K562 (cell line): ENCODE results near the gene EPB41L4B.

Source experiments
- CTCF ChIP-seq, 3 experiments: IDR thresholded peaks in 2 of 3; conservative IDR thresholded peaks in 1 of 3; 2 replicates each; pipeline ENCODE4 v1.5.1; 2011 to 2012; ENCODE audit warnings: low read length in 3 of 3, mild to moderate bottlenecking in 3 of 3, control low read depth in 2 of 3, improper control_type of control experiment in 1 of 3, inconsistent platforms in 1 of 3, low read depth in 1 of 3, mixed read lengths in 1 of 3, moderate library complexity in 1 of 3; ENCODE audit not compliant: insufficient read depth in 2 of 3
- FOXM1 ChIP-seq, 2 experiments: fragments of 450-650 bp in 1 of 2; sonication (generic) in 1 of 2; formaldehyde crosslinking in 1 of 2; IDR thresholded peaks; 2 replicates each; pipeline versions ENCODE4 v1.6.1 to v1.9.0; 2017 to 2022; ENCODE audit warnings: low read depth in 2 of 2, mild to moderate bottlenecking in 2 of 2, missing genetic modification reagents in 1 of 2, moderate library complexity in 1 of 2
- POLR2AphosphoS5 ChIP-seq: IDR thresholded peaks from 2 replicates; pipeline ENCODE4 v1.6.1; 2011; ENCODE audit warnings: mild to moderate bottlenecking, low read depth, low read length, moderate library complexity; ENCODE audit not compliant: control insufficient read depth, insufficient read depth
- RAD21 ChIP-seq, 2 experiments: fragments of 250-450 bp in 1 of 2; fragments of 450-650 bp in 1 of 2; sonication (Bioruptor Pico) in 1 of 2; formaldehyde crosslinking in 1 of 2; IDR thresholded peaks in 1 of 2; conservative IDR thresholded peaks in 1 of 2; 2 replicates each; pipeline versions ENCODE4 v1.4.0 to v1.8.0; 2020 to 2022; ENCODE audit warnings: mild to moderate bottlenecking in 2 of 2, moderate library complexity in 1 of 2
- RCOR1 ChIP-seq, 2 experiments: IDR thresholded peaks; 2 replicates each; pipeline ENCODE4 v1.6.1; 2012; ENCODE audit warnings: low read depth in 2 of 2, low read length in 2 of 2, borderline replicate concordance in 1 of 2, improper control_type of control experiment in 1 of 2
- SP2 ChIP-seq: IDR thresholded peaks from 2 replicates; pipeline ENCODE4 v1.6.1; 2011; ENCODE audit warnings: mild to moderate bottlenecking, low read depth, low read length, moderate library complexity; ENCODE audit not compliant: poor library complexity, severe bottlenecking; ENCODE audit errors: extremely low read depth
- SRSF1 ChIP-seq: fragments of 200-400 bp; formaldehyde crosslinking; IDR thresholded peaks from 2 replicates; pipeline ENCODE4 v1.6.1; 2017; ENCODE audit warnings: mild to moderate bottlenecking, low read depth, low read length, moderate library complexity
- ZNF699 ChIP-seq: fragments of 250-450 bp; sonication (Bioruptor Pico); IDR thresholded peaks from 2 replicates; pipeline ENCODE4 v1.8.0; 2021; ENCODE audit warnings: mild to moderate bottlenecking, moderate library complexity; ENCODE audit not compliant: insufficient replicate concordance
- TF ChIP-seq, protein P1 (sequence below): conservative IDR thresholded peaks from 2 replicates; pipeline ENCODE4 v1.6.1; 2011; ENCODE audit warnings: low read depth, mild to moderate bottlenecking, low read length; ENCODE audit not compliant: control insufficient read depth

- TF ChIP-seq CTCF (IDR thresholded peaks at IDR 0.05 in 2 of 3, conservative IDR thresholded peaks at IDR 0.05 in 1 of 3; ENCODE audit: insufficient read depth in 2 of 3, low read depth in 1 of 3, low read length in 3 of 3) = no peak
- no peak for TF ChIP-seq ZNF699 (CRISPR knock-in tag)
- TF ChIP-seq SRSF1 = no peak
- TF ChIP-seq SP2 = no peak
- no peak for TF ChIP-seq RCOR1 (IDR thresholded peaks at IDR 0.05; ENCODE audit: borderline replicate concordance in 1 of 2, low read depth in 2 of 2, low read length in 2 of 2)
- TF ChIP-seq, protein P1, sequence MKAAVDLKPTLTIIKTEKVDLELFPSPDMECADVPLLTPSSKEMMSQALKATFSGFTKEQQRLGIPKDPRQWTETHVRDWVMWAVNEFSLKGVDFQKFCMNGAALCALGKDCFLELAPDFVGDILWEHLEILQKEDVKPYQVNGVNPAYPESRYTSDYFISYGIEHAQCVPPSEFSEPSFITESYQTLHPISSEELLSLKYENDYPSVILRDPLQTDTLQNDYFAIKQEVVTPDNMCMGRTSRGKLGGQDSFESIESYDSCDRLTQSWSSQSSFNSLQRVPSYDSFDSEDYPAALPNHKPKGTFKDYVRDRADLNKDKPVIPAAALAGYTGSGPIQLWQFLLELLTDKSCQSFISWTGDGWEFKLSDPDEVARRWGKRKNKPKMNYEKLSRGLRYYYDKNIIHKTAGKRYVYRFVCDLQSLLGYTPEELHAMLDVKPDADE = no peak
- TF ChIP-seq FOXM1 (IDR thresholded peaks at IDR 0.05; ENCODE audit: low read depth) = no peak
- no peak for TF ChIP-seq FOXM1 (CRISPR knock-in tag; IDR thresholded peaks at IDR 0.05; ENCODE audit: low read depth)
- TF ChIP-seq RAD21 (CRISPR knock-in tag; conservative IDR thresholded peaks at IDR 0.05 in 1 of 2, IDR thresholded peaks at IDR 0.05 in 1 of 2) = no peak
- no peak for TF ChIP-seq POLR2AphosphoS5
Observed at GRCh38 chr9:109199676-109200075, 121.2 kb downstream of the EPB41L4B start.
